Astrocyte of the spinal cord (primary cell): ENCODE measurements around the gene ITGB6.
A peak's percentile ranks its signal among the peaks of the same experiment; 100 is the strongest.

Source experiments
- DNase-seq: peaks from one replicate; pipeline ENCODE4 v3.0.0; 2011; ENCODE audit warnings: low read depth, low spot score
- H3K4me3 ChIP-seq: 2 replicates; pipeline ENCODE4 v1.5.1; 2011; ENCODE audit warnings: low read depth, mild to moderate bottlenecking, low read length, moderate library complexity
- in situ Hi-C: cut with HindIII; loops from 2 replicates; pipeline ENCODE4 v1.10.0; 2017; ENCODE audit warnings: low sequenced_read_pairs
- TF ChIP-seq, protein P1 (sequence below): IDR thresholded peaks from 2 replicates; pipeline ENCODE4 v1.5.1; 2012; ENCODE audit warnings: low read depth, mild to moderate bottlenecking, low read length, inconsistent platforms

Gene ITGB6

DNA sequence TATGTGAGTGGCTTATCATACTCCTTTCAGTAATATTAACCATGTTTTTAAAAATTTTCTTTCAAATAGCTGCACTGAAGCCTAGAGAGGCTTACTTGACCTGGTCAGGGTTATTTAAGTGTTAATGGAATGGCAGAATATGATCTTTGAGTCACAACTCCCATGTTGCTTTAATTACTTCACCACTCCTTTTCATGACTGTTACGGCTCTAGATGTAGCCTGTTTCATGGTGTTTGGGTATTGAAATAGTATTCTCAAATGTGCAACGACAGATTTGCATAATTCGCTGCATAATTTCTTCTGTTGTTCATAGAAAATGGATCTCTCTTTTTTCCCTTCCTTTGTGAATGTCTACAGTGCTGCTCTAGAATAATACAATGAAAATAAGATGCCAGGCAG is 86.1 kb downstream of the ITGB6 start:
- in situ Hi-C loops, result no loop called here
- DNase-seq, result no peak
- H3K4me3 ChIP-seq, result no peak overlapping the region
- TF ChIP-seq, protein P1, sequence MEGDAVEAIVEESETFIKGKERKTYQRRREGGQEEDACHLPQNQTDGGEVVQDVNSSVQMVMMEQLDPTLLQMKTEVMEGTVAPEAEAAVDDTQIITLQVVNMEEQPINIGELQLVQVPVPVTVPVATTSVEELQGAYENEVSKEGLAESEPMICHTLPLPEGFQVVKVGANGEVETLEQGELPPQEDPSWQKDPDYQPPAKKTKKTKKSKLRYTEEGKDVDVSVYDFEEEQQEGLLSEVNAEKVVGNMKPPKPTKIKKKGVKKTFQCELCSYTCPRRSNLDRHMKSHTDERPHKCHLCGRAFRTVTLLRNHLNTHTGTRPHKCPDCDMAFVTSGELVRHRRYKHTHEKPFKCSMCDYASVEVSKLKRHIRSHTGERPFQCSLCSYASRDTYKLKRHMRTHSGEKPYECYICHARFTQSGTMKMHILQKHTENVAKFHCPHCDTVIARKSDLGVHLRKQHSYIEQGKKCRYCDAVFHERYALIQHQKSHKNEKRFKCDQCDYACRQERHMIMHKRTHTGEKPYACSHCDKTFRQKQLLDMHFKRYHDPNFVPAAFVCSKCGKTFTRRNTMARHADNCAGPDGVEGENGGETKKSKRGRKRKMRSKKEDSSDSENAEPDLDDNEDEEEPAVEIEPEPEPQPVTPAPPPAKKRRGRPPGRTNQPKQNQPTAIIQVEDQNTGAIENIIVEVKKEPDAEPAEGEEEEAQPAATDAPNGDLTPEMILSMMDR, result no peak

DNA sequence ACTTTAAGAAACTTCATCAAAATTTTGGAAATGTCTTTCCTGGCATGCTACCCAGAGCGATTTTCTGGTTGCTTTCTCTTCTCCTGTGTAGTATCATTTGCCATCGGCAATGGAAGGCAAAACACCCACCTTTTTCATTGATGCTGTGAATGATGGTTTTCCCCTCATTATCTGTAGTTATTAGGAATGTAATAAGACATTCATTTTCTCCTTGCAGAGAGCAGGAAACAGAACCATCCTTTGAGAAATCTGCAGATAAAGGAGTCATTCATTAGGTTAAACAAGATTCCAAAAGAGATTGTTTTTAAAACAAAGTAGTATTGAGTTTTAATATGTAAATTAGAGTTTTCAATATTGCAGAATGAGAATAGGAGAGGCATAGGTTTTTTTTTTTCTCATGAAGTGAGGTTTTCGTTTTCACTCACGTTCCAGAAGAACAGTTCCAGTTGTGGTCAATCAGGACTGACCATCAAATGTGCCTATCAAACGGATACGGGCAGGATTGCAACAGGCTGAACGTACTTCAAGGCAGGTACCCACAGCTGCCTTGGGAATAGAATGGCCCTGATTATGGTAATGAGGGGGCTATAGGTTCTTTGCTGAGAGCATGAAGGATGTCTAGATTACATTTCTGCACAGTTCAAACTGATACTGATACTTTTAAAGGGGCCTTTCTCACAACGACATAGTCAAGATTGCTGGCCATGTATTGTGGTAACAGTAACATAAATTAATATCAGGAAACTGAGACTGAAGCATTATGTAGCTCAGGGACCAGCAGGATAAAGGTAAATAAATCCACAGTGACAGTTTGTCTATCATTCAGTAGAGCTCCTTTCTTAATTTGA is 87.9 kb downstream of the ITGB6 start:
- TF ChIP-seq, protein P1, result no peak
- no peak for DNase-seq
- in situ Hi-C loops, result no loop called here
- H3K4me3 ChIP-seq, result no peak overlapping the region

DNA sequence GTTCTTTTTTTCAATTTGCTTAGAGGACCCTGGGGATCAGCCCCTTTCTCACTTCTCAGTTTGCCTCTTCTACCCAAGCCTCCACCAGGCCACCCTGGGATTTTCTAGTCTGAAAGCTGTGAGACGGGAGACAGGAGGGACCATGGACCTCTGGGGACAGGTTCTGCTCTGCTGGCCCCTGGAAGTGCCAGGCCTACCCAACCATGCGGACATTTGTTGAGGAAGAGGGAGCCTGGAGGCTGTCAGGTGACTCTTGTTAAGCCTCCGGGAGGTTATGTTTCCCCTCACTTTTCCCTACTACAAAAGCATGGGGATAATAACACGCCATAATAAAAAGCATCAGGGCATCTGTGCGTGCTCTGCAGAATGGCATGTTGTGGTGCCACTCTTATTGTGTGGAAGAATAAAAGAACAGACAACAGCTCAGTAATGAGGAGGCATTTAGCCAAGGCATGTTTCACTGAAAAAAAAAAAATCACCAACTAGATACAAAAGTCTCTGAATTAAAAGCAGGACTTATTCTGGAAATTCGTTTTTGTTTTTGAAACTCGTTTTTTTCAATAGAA is 89.3 kb downstream of the ITGB6 start:
- TF ChIP-seq, protein P1, result no peak
- no peak for DNase-seq
- in situ Hi-C loops, result no loop called here
- no peak overlapping the region for H3K4me3 ChIP-seq

DNA sequence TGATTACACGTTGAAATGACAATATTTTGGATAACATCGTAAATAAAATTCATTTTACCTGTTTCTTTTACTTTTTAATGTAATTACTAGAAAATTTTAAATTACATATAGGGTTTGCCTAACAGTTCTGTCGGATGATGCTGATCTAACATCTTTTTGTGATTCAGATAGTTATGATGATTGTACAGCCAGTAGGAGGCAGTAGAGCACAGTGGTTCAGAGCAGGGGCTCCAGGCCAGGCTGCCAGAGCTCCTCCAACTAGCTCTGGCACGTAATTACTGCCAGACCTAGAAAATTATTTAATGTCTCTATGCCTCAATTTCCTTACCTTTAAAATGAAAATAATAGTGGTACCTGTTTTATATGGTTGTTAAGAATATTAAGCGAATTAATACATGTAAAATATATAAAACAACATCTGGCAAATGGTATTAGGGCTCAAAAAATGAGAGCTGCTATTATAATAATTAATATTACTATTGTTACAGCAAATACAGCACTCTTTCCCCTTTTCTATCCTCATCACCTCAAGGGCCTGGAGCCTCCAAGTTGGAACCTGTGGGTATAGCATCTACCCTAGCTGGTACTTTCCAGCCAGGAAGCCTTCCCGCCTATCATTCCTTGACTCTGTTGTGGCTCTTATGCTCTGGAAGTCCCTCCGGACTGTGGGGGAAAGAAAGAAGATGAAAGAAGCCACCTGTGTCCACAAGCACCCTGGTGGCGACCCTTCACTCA is 90.0 kb downstream of the ITGB6 start:
- in situ Hi-C loops, result no loop called here
- TF ChIP-seq, protein P1, result peak; percentile 71
- DNase-seq, result peak; percentile 85

DNA sequence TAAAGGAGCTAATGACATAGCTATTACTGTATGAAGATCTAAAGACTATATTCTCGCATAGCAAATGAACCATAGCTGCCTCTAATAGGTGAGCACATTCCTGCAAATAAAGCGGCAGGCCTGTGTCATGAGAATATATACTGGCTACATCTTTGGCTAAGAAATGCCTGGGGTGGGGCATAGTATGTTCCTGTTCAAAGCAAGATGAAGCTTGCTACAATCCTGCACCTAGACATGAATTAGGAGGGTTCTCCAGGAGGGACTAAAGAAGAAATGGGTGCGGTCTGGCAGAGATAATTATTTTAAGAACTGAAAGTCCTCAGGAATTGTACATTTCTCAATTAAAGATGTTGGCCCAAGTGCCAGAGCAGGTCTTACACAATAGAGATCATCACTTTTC is 90.8 kb downstream of the ITGB6 start:
- in situ Hi-C loops, result no loop called here
- no peak for DNase-seq
- H3K4me3 ChIP-seq, result no peak overlapping the region
- TF ChIP-seq, protein P1, result no peak

More for the DNA sequence above, 90.0 kb downstream of the ITGB6 start:
- no peak overlapping the region for H3K4me3 ChIP-seq

DNA sequence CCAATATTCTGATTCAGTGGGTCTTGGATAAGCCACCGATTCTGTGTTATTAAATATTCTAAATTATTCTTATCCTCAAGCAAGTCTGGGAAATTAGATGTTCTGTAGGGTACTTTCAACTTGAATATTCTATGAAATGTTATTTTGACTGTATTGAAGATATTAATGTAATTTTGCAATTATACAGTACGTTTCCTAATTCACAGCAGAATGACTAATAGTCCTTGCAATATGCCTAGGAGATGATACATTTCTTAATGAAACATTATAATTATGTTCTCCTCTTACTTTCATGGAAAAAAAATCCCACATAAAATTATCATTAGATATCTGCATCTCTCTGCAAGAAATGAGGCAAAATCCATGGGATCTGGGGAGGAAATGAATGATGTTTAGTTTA is 91.4 kb downstream of the ITGB6 start:
- no peak overlapping the region for H3K4me3 ChIP-seq
- no peak for DNase-seq
- in situ Hi-C loops, result no loop called here
- TF ChIP-seq, protein P1, result no peak
